MM.1S (cell line): ENCODE results near the gene CA5B.

Experiments used
- DNase-seq: peaks from one replicate; pipeline ENCODE4 v3.0.0-alpha.2; 2015
- H2AFZ ChIP-seq: fragments of 300-600 bp; sonication (generic); 2 replicates; pipeline ENCODE4 v1.6.0; 2016; ENCODE audit warnings: antibody characterized with exemption, low read length
- H3F3A ChIP-seq: fragments of 300-600 bp; sonication (generic); 2 replicates; pipeline ENCODE4 v1.6.1; 2016; ENCODE audit warnings: mild to moderate bottlenecking, antibody characterized with exemption, low read length, moderate library complexity, mixed read lengths; ENCODE audit not compliant: insufficient read depth
- H3K27ac ChIP-seq: fragments of 300-600 bp; sonication (generic); 2 replicates; pipeline ENCODE4 v1.5.1; 2016; ENCODE audit warnings: mild to moderate bottlenecking, low read length
- H3K27me3 ChIP-seq: fragments of 300-600 bp; sonication (generic); replicated peaks from 2 replicates; pipeline ENCODE4 v1.6.0; 2016; ENCODE audit warnings: low read length; ENCODE audit not compliant: insufficient read depth
- H3K36me3 ChIP-seq: fragments of 300-600 bp; sonication (generic); replicated peaks from 2 replicates; pipeline ENCODE4 v1.6.1; 2016; ENCODE audit warnings: mild to moderate bottlenecking, low read length, mixed read lengths; ENCODE audit not compliant: insufficient read depth
- H3K4me1 ChIP-seq: fragments of 300-600 bp; sonication (generic); 2 replicates; pipeline ENCODE4 v1.6.1; 2016; ENCODE audit warnings: low read length, mixed read lengths
- H3K4me2 ChIP-seq: fragments of 300-600 bp; sonication (generic); 2 replicates; pipeline ENCODE4 v1.6.0; 2016; ENCODE audit warnings: low read depth, low read length
- H3K4me3 ChIP-seq: fragments of 300-600 bp; sonication (generic); 2 replicates; pipeline ENCODE4 v1.5.1; 2016; ENCODE audit warnings: low read length, mixed read lengths
- H3K79me2 ChIP-seq: fragments of 300-600 bp; sonication (generic); 2 replicates; pipeline ENCODE4 v1.6.1; 2016; ENCODE audit warnings: mixed run types, low read length, mixed read lengths
- H3K9ac ChIP-seq: fragments of 300-600 bp; sonication (generic); 2 replicates; pipeline ENCODE4 v1.6.1; 2016; ENCODE audit warnings: low read length, mixed read lengths
- H3K9me2 ChIP-seq: fragments of 300-600 bp; sonication (generic); replicated peaks from 2 replicates; pipeline ENCODE4 v1.6.1; 2016; ENCODE audit warnings: mild to moderate bottlenecking, low read length, mixed read lengths; ENCODE audit not compliant: insufficient read depth
- H3K9me3 ChIP-seq: fragments of 300-600 bp; sonication (generic); replicated peaks from 2 replicates; pipeline ENCODE4 v1.6.1; 2016; ENCODE audit warnings: mild to moderate bottlenecking, low read length, mixed read lengths; ENCODE audit not compliant: insufficient read depth
- H4K20me1 ChIP-seq: fragments of 300-600 bp; sonication (generic); 2 replicates; pipeline ENCODE4 v1.6.1; 2016; ENCODE audit warnings: mild to moderate bottlenecking, low read length, moderate library complexity, mixed read lengths; ENCODE audit not compliant: insufficient read depth
- CTCF ChIP-seq: fragments of 300-600 bp; sonication (generic); IDR thresholded peaks from 2 replicates; pipeline ENCODE4 v1.5.1; 2016; ENCODE audit warnings: antibody characterized with exemption, low read length, mixed read lengths
- EZH2 ChIP-seq: fragments of 300-600 bp; sonication (generic); optimal IDR thresholded peaks from 2 replicates; pipeline ENCODE3; 2017; ENCODE audit warnings: low read depth, mild to moderate bottlenecking, antibody characterized with exemption, low read length, mixed read lengths
- EZH2phosphoT487 ChIP-seq: fragments of 300-600 bp; sonication (generic); IDR thresholded peaks from 2 replicates; pipeline ENCODE4 v1.6.1; 2018; ENCODE audit warnings: antibody characterized with exemption, low read length

The CA5B gene

GRCh38 chrX:15797707-15798106 lies 59.6 kb downstream of the CA5B start:
- no peaks in the 10 kb centered on the region; the same call in 1 of the 2 replicates for H3K36me3 ChIP-seq
- H3K9me2 ChIP-seq, result no peaks in the 10 kb centered on the region
- H3F3A ChIP-seq, result no peaks in the 10 kb centered on the region
- H4K20me1 ChIP-seq, result no peaks in the 10 kb centered on the region
- H3K9ac ChIP-seq, result no peak overlapping the region
- TF ChIP-seq EZH2phosphoT487 (no peak), CTCF (no peak), EZH2 (no peak)
- H3K27ac ChIP-seq, result no peak overlapping the region
- H2AFZ ChIP-seq, result no peak overlapping the region
- no peaks in the 10 kb centered on the region for H3K9me3 ChIP-seq
- no peak for DNase-seq
- H3K4me3 ChIP-seq, result no peak overlapping the region
- no peak overlapping the region for H3K4me2 ChIP-seq
- H3K79me2 ChIP-seq, result peaks cover 42% of the 10 kb centered on the region
- no peaks in the 10 kb centered on the region for H3K4me1 ChIP-seq
- H3K27me3 ChIP-seq, result no peaks in the 10 kb centered on the region

GRCh38 chrX:15804563-15804962 lies 66.5 kb downstream of the CA5B start:
- TF ChIP-seq CTCF, result no peak
- no peak for TF ChIP-seq EZH2phosphoT487
- no peak for TF ChIP-seq EZH2
- no peak overlapping the region for H3K27ac ChIP-seq

GRCh38 chrX:15808254-15808653 lies 70.2 kb downstream of the CA5B start:
- no peaks in the 10 kb centered on the region for H3K79me2 ChIP-seq
- H2AFZ ChIP-seq, result no peak overlapping the region
- no peaks in the 10 kb centered on the region for H3K4me1 ChIP-seq
- H3K36me3 ChIP-seq, result peaks cover 3% of the 10 kb centered on the region; the same call in 1 of the 2 replicates
- DNase-seq, result no peak
- no peak overlapping the region for H3K4me2 ChIP-seq
- H3K9me2 ChIP-seq, result no peaks in the 10 kb centered on the region
- no peak overlapping the region for H3K27ac ChIP-seq
- TF ChIP-seq CTCF, result no peak
- no peak overlapping the region for H3K4me3 ChIP-seq
- no peaks in the 10 kb centered on the region for H3F3A ChIP-seq
- no peaks in the 10 kb centered on the region for H4K20me1 ChIP-seq
- H3K9ac ChIP-seq, result no peak overlapping the region
- no peaks in the 10 kb centered on the region for H3K9me3 ChIP-seq
- H3K27me3 ChIP-seq, result no peaks in the 10 kb centered on the region

More at GRCh38 chrX:15804563-15804962, 66.5 kb downstream of the CA5B start:
- DNase-seq, result no peak
- no peaks in the 10 kb centered on the region; the same call in 1 of the 2 replicates for H3K36me3 ChIP-seq
- H3K27me3 ChIP-seq, result no peaks in the 10 kb centered on the region
- no peaks in the 10 kb centered on the region; the same call in 1 of the 2 replicates for H3K79me2 ChIP-seq
- no peaks in the 10 kb centered on the region for H3K9me3 ChIP-seq
- H3K4me2 ChIP-seq, result no peak overlapping the region
- no peaks in the 10 kb centered on the region for H4K20me1 ChIP-seq
- H3K9ac ChIP-seq, result no peak overlapping the region
- H3K4me3 ChIP-seq, result no peak overlapping the region
- no peaks in the 10 kb centered on the region for H3K4me1 ChIP-seq
- no peaks in the 10 kb centered on the region for H3F3A ChIP-seq
- H2AFZ ChIP-seq, result no peak overlapping the region
- H3K9me2 ChIP-seq, result no peaks in the 10 kb centered on the region
